Activated CD8-positive, alpha-beta memory T cell treated with anti-CD3 and anti-CD28 coated beads, Interleukin-2, amount 50 U/mL, for 1 hour (primary cell): Measurements from ENCODE around the gene GIMD1.
"Not testable (repeated sequence)": the region's sequence is repeated elsewhere in the genome, so short reads cannot be mapped to it uniquely, and the experiment has no call there.

Experiments used
- DNase-seq: peaks from one replicate; pipeline ENCODE4 v3.0.0-alpha.2; 2020; ENCODE audit errors: extremely low read depth

The GIMD1 gene

GRCh38 chr4:106351016-106351415, 17.6 kb downstream of the GIMD1 start:
- no peak for DNase-seq

DNA sequence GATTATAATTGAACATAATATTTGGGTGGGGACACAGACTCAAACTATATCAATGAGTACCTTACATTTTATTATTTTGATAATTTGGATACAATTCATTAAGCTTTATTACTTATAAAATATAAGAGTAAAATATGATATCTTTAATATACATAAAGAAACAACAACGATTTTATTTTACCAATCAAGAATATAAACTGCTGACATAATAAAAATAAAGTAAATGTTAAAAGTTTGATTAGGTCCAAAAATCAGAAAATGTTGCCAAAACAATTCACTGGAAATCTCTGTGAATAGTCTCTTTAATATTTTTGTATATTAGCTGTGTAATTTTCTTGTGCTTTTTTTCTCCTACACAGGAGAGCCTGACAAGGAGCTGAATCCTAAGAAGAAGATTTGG, 21.4 kb downstream of the GIMD1 start:
- no peak for DNase-seq

DNA sequence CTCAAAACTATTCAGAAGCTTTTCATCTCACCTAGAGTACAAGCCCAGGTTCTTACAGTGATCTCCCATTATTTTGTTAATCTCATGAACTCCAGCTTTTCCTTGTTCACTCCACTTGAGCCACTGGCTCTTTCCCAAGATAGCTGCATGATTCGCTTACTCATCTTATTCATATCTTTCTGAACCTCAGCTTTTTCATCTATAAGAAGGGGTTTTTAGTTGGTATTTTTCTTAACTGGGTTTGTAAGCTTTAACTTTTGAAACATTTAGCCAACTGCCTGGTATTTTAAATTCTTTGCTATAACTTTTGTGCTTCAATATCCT, 24.0 kb downstream of the GIMD1 start:
- DNase-seq, result no peak

DNA sequence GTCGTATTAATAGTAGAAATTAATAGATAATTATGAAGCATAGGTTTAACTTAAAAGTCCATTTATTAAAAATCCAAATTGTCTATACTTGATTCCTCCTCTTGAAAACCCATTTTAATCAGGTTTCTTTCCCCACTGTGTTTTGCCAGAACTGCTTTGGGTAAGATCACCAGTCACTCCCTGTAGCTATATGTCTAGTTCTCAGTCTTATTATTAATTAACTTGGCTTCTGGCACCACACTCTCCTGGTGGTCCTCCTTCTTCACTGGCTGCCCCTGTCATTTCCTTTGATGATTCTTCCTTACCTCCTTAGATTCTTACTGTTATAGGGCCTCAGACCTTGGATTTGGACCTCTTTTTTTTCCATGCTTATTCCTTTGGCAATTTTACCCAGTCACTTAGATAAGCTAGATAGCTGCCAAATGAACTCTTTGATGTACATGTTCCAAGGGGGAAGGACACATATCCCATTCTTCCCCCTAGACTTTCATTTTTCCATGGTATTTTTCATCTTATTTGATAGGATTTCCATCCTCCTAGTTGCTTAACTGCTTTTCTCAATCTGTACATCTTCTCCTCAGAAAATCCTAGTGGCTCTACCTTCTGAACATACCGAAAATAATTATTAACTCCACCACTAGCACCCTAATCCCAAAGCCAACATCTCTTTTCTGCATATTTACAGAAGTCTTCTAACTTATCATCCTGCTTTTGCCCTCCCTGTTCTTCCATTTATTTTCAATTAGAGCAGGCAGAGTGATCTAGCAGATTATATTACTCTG, 24.5 kb downstream of the GIMD1 start:
- DNase-seq, result no peak

DNA sequence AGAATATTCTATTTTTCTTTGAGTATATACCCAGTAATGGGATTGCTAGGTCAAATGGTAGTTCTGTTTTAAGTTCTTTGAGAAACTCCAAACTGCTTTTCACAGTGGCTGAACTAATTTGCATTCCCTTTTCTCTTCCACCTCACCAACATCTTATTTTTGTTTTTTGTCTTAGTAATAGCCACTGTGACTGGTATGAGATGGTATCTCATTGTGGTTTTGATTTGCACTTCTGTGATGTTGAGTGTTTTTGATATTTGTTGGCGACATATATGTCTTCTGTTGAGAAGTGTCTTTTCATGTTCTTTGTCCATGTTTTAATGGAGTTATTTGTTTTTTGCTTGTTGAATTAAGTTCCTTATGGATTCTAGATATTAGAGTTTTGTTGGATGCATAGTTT, 27.8 kb downstream of the GIMD1 start:
- no peak for DNase-seq

- no peak for DNase-seq
Observed at GRCh38 chr4:106339431-106339830, 29.1 kb downstream of the GIMD1 start.

DNA sequence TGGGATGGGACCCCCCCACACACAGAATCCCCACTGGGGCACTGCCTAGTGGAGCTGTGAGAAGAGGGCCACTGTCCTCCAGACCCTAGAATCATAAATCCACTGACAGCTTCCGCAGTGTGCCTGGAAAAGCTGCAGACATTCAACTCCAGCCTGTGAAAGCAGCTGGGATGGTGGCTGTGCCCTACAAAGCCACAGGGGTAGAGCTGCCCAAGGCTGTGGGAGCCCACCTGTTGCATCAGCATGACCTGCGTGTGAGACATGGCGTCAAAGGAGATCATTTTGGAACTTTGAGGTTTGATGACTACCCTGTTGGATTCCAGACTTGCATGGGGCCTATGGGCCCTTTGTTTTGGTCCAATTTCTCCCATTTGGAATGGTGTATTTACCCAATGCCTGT, 29.9 kb downstream of the GIMD1 start:
- DNase-seq, result no peak

DNA sequence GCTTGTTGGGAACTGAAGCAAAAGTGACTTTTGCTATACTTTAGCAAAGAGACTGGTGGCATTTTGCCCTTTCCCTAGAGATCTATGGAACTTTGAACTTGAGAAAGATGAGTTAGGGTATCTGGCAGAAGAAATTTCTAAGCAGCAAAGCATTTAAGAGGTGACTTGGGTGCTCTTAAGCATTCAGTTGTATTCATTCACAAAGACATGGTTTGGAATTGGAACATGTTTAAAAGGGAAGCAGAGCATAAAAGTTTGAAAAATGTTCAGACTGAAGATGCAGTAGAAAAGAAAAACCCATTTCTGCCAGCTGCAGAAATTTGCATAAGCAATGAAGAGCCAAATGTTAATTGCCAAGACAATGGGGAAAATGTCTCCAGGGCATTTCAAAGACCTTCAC, 30.7 kb downstream of the GIMD1 start:
- no peak for DNase-seq

- DNase-seq, result no peak
Observed at GRCh38 chr4:106336618-106337017, 32.0 kb downstream of the GIMD1 start.

DNA sequence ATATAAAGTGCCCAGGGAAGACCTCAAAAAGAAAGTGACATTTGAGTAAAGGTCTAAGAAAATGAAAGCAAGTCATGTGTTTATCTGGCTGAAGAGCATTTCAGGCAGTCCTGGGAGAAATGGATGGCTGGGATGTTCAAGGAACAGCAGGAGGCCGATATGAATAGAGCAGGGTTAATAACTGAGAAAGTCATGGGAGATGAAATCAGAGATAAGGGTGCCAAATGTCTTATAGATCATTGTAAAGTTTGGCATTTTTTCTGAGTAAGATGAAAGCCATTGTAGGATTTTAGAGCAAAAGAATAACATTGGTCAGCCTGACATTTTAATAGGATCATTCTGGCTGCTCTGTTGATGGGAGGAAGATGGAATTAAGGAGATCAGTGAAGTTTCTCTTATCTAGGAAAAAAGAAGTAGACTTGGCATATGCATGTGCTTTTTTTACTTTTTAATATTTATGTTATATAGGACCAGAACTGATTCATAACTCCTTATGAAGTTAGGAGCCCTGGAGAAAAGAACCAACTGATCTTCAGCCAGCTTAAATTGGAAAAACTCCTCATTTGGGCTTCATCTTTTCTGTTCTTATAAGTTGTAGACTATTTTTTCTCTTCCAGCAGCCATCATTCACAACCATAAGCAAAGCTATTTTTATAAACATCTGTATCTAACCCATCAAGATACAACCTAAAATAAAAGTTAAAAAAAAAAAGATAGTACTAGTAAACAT, 33.7 kb downstream of the GIMD1 start:
- no peak for DNase-seq

- DNase-seq, result no peak
Observed at GRCh38 chr4:106333186-106333585, 35.4 kb downstream of the GIMD1 start.

DNA sequence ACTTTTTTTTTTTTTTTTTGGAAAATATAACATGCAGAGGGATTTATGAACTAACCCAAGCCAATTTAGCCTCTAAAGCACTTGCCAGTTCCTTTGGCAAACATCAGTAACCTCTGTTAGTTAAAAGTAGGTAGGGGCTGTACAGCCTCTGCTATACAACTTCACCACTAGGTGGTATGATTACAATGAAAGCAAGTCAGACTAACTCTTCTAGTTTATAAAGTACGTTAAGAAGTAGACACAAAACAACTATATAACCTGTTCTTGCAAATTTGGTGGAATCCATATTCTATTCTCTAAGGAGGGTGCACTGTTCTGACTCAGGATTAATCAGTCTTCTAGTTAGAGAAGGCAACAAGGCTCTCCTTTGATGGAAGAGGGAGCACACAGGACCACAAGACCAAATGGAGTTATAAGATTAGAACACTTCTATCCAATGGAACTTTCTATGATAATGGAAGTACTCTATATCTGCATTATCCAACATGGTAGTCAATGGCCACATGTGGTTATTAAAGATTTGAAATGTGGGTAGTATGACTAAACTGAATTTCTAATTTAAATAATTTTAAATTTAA, 39.4 kb downstream of the GIMD1 start:
- no peak for DNase-seq

DNA sequence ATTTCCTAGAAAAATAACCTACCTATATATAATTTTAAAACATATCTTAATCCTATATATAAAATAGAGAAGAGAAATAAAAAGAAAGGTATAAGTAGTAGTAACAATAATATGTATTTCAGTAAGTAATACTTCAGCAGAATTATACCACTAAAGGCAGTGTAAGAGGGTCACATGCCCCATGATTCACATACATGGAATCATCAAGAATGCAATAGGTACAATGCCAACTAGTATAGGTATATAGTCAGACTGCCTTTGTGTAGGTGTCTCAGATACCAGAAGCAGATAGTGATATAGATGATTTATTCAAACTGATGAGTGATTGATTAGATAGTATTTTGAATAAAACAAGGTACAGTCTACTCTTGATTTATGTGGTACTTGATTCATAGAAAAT, 42.8 kb downstream of the GIMD1 start:
- DNase-seq, result no peak

GRCh38 chr4:106323119-106323518, 45.5 kb downstream of the GIMD1 start:
- DNase-seq, result no peak

- DNase-seq, result not testable (repeated sequence)
Observed at GRCh38 chr4:106321814-106322213, 46.8 kb downstream of the GIMD1 start.

- DNase-seq, result not testable (repeated sequence)
Observed at GRCh38 chr4:106321168-106321567, 47.4 kb downstream of the GIMD1 start.

- no peak for DNase-seq
Observed at GRCh38 chr4:106320235-106320634, 48.3 kb downstream of the GIMD1 start.

DNA sequence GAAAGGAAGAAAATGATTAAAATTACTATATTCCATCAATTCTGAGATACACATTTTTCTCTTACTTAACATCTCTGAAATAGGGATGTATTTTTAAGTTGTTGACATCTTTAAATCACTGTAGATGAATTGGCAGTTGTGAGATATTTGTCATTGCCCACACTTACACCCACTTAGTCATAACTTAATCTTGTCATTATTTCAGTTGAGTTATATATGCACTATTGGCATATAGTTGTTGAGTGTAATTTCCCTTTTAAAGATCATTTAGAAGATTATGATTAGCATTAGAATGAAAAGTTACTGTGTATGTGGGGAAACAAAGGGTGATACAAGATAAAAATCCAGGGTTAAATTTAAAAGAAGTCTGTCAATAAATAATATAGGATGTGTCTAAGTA, 50.1 kb downstream of the GIMD1 start:
- no peak for DNase-seq

- no peak for DNase-seq
Observed at GRCh38 chr4:106317815-106318214, 50.8 kb downstream of the GIMD1 start.

- DNase-seq, result no peak
Observed at GRCh38 chr4:106316773-106317409, 51.7 kb downstream of the GIMD1 start.

- DNase-seq, result peak; percentile 75
Observed at GRCh38 chr4:106315968-106316772, 52.4 kb downstream of the GIMD1 start, which contains the start of the genes AIMP1 and TBCK. Gene AIMP1, plus strand, starts transcription at chr4:106316550. Its CDS starts 8,460 bp downstream, at chr4:106325010. Gene TBCK, minus strand, starts transcription at chr4:106316209. Its CDS starts 7,249 bp downstream, at chr4:106308960.
